Activated CD4-positive, alpha-beta T cell treated with anti-CD3 and anti-CD28 coated beads, Interleukin-2, amount 50 U/mL, for 24 hours (primary cell): Measurements from ENCODE around the gene NUMA1.

Experiments used
- DNase-seq, 2 donors: peaks; one replicate each; pipeline ENCODE4 v3.0.0-alpha.2; 2020; ENCODE audit warnings: low read depth in 1 of 2, low spot score in 1 of 2

Gene NUMA1

DNA sequence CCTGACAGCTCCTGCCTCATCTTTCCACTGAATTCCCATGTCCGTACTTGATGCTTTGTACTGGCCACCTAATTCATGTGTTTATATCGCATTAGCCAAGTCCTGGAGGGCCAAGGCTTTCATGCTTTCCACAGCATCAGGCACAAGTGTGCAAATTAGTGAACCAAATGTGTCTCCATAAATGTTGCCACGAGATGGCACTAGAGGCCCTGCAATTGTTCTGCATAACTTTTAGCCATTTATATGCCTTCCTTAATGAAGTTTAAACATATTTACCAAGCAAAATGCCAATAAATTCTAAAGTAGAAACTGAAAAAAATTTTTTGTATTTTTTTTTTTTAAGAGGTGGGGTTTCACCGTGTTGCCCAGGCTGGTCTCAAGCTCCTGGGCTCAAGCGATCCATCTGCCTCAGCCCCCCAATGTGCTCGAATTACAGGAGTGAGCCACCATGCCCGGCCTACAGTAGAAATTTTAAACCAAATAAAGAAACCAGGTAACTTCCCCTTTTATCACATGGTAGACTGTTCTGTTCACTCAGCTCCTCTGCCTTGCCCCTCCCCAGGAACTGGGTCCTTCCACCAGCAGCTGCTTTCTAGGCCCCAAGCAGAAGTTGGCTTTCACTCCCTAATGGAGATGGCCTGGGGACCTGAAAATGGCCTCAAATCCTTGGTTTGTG is 102.5 kb downstream of the NUMA1 start:
- peak in 1 of 2 donors; percentile 37 for DNase-seq

DNA sequence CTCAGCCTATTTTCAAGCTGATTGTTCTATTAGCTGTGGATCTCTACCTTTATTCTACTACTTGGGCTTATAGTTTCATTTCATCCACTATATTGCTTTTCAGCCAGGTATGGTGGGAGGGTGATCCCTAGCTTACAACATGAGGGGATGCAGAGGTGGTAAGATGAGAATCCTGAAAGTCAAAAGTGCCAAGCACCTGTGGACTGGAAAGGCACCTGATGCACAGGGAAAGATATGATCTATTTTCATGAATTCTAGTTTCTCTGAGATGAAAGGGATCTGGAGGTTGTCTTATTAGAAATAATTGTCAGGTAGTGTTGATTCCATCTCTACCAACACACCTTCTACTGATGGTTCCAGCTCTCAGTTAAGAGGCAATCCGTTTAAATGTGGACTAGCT is 103.3 kb downstream of the NUMA1 start:
- no peak for DNase-seq

DNA sequence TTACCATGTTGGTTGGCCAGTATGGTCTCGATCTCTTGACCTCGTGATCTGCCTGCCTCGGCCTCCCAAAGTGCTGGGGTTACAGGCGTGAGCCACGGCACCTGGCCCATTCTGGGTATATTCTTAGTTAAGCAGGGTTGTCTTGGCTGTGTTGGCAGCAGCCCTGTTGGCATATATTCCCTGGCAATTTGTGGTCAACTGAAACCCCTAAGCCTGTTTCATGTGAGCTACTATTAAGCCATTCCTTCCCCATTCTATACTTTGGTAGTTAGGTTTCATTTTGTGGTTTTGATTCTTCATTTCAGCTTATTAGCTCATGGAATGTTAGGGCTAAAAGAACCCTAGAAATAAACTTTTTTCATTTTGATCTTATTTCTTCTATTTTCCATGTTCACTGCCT is 103.8 kb downstream of the NUMA1 start:
- no peak for DNase-seq

DNA sequence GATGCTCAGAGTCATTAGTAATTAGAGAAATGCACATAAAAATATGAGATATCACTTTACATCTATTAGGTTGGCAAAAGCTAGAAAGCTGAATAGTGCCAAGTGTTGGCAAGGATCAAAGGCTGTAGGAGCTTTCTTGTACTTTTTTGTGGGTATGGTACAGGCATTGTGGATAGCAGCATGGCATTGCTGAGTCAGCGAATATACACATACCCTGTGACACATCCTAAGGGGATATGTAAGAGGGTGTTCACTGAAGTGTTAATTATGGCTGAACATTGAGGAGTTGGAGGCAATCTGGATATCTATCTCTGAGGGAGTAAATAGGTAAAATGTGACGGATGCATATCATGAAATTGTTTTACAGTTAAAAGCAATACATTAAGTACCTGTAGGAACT is 108.7 kb downstream of the NUMA1 start:
- DNase-seq = no peak

DNA sequence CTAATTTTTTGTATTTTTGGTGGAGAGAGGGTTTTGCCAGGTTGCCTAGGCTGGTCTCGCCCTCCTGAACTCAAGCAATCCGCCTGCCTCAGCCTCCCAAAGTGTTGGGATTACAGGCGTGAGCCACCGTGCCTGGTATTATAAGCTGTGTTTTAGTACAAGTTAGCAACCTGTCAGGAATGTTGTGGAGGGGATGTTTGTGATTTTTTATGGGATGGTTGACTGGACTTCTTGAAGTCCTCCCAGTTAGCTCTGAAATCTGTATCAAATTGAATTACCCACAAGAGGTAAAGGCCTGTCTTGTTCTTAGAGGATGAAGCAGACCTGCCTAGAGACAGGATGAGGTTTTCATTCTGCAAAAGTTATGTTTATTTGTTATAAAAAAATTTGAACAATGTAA is 115.7 kb downstream of the NUMA1 start:
- DNase-seq = no peak

DNA sequence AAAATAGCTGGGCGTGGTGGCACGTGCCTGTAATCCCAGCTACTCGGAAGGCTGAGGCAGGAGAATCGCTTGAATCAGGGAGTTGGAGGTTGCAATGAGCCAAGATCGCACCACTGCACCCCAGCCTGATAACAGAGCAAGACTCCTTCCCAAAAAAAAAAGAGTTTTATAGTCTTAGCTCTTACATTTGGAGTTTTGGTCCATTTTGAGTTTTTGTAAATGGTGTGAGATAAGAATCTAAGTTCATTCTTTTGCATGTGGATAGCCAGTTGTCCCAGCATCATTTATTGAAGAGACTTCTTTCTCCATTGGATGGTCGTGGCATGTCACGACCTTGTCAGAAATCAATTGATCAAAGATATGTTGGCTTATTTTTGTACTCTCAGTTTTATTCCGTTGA is 116.9 kb downstream of the NUMA1 start:
- DNase-seq = no peak

DNA sequence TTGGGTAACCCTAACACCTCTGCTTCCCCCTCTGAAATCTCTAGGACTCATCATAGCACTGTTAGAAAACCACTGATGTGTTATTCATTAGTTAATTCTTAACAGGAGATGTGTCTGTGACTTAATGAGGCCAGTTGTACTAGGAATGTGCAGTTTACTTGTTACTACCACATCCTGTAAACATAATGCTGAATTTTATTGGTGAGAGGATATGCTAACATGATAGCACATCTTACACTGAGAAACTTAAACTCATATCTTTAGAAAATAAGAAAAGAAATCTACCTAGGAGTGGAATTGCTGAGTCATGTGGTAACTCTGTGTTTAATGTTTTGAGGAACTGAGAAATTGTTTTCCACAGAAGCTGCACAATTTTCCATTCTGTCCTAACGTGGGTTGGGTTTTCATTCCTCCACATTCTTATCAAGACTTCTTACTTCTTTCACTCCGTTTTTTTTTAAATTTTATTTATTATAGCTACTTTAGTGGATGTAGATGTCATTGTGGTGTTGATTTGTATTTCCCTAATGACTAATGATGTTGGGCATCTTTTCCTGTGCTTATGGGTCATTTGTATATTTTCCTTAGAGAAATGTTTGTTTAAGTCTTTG is 117.8 kb downstream of the NUMA1 start:
- DNase-seq = peak in 1 of 2 donors; percentile 2

DNA sequence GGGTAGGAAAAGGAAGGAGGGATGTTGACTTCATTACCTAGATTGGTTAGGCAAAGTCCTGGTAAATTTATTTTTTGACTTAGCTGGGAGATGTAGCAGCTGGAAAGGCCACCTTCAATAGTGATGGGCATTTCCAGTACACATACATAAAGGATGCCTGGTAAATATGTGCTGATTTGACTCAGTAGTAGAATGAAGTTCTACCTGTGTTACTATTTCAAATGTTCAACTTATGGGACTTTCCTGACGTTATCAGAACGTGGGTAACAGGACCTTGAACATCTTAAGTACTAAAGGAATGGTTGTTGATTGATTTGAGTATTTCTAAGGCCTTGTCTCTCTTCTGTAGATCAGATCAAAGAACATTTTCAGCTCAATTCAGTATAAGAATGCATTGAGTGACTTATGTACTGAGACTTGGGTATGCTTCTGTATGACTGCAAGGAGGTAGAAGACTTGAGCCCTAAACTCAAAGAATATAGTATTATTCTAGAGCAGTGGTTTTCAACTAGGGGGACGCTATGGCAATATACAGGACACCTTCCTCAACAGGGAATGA is 124.4 kb downstream of the NUMA1 start:
- DNase-seq = no peak
